OCI-LY1 (cell line): ENCODE data around the gene MN1.

Experiments used
- H2AFZ ChIP-seq: fragments of 200-600 bp; sonication (generic), shearing (Covaris generic); 2 replicates; pipeline ENCODE4 v1.6.0; 2014; ENCODE audit warnings: antibody characterized with exemption, mild to moderate bottlenecking, low read length
- H3F3A ChIP-seq: fragments of 200-600 bp; sonication (generic), shearing (Covaris generic); 2 replicates; pipeline ENCODE4 v1.6.0; 2014; ENCODE audit warnings: mild to moderate bottlenecking, antibody characterized with exemption, low read length, moderate library complexity; ENCODE audit not compliant: insufficient read depth
- H3K27ac ChIP-seq: fragments of 200-600 bp; sonication (generic); 2 replicates; pipeline ENCODE4 v1.5.1; 2014; ENCODE audit warnings: low read length, mixed run types, mild to moderate bottlenecking, low read depth; ENCODE audit not compliant: poor library complexity, severe bottlenecking
- H3K27me3 ChIP-seq: fragments of 200-600 bp; sonication (generic); 2 replicates; pipeline ENCODE4 v1.6.0; 2014; ENCODE audit warnings: antibody characterized with exemption, mild to moderate bottlenecking, low read length, moderate library complexity; ENCODE audit not compliant: insufficient read depth
- H3K36me3 ChIP-seq: fragments of 200-600 bp; sonication (generic); 2 replicates; pipeline ENCODE4 v1.6.1; 2014; ENCODE audit warnings: mild to moderate bottlenecking, antibody characterized with exemption, low read length, moderate library complexity, mixed read lengths; ENCODE audit not compliant: insufficient read depth
- H3K4me1 ChIP-seq: fragments of 200-600 bp; sonication (generic); 2 replicates; pipeline ENCODE4 v1.5.1; 2014; ENCODE audit warnings: mild to moderate bottlenecking, low read length, moderate library complexity; ENCODE audit not compliant: insufficient read depth, severe bottlenecking
- H3K4me2 ChIP-seq: fragments of 200-600 bp; sonication (generic), shearing (Covaris generic); 2 replicates; pipeline ENCODE4 v1.6.1; 2014; ENCODE audit warnings: low read length
- H3K4me3 ChIP-seq: fragments of 200-600 bp; sonication (generic); 2 replicates; pipeline ENCODE4 v1.5.1; 2014; ENCODE audit warnings: low read length, low read depth, mild to moderate bottlenecking, mixed read lengths; ENCODE audit not compliant: poor library complexity, severe bottlenecking
- H3K79me2 ChIP-seq: fragments of 200-600 bp; shearing (Covaris generic); 2 replicates; pipeline ENCODE4 v1.6.1; 2016; ENCODE audit warnings: mixed run types, low read length, mixed read lengths; ENCODE audit not compliant: insufficient read depth
- H3K9ac ChIP-seq: fragments of 200-600 bp; sonication (generic), shearing (Covaris generic); 2 replicates; pipeline ENCODE4 v1.6.1; 2014; ENCODE audit warnings: mild to moderate bottlenecking, low read length, mixed read lengths
- H3K9me2 ChIP-seq: fragments of 200-600 bp; sonication (generic), shearing (Covaris generic); 2 replicates; pipeline ENCODE4 v1.6.1; 2014; ENCODE audit warnings: low read depth, mild to moderate bottlenecking, low read length, mixed read lengths
- H3K9me3 ChIP-seq: fragments of 200-600 bp; shearing (Covaris generic); 2 replicates; pipeline ENCODE4 v1.6.1; 2014; ENCODE audit warnings: low read length, mixed read lengths
- H4K20me1 ChIP-seq: fragments of 200-600 bp; sonication (generic), shearing (Covaris generic); 2 replicates; pipeline ENCODE4 v1.6.0; 2016; ENCODE audit warnings: mild to moderate bottlenecking, low read length; ENCODE audit not compliant: insufficient read depth
- CTCF ChIP-seq: fragments of 200-600 bp; sonication (generic), shearing (Covaris generic); IDR thresholded peaks from 2 replicates; pipeline ENCODE4 v1.5.1; 2017; ENCODE audit warnings: mild to moderate bottlenecking, antibody characterized with exemption, low read length, moderate library complexity, mixed read lengths
- EZH2 ChIP-seq: fragments of 200-600 bp; sonication (generic), shearing (Covaris generic); IDR thresholded peaks from 2 replicates; pipeline ENCODE4 v1.8.0; 2017; ENCODE audit warnings: borderline replicate concordance, mixed run types, mild to moderate bottlenecking, antibody characterized with exemption, low read length, moderate library complexity, mixed read lengths

The MN1 gene

GRCh38 chr22:27815826-27816530 is 14.4 kb upstream of the MN1 start:
- Histone ChIP-seq H2AFZ (no peak overlapping the region), H3K4me2 (no peak overlapping the region), H4K20me1 (no peaks in the 10 kb centered on the region), H3K4me1 (no peaks in the 10 kb centered on the region), H3K79me2 (no peaks in the 10 kb centered on the region), H3K36me3 (no peaks in the 10 kb centered on the region), H3K27me3 (no peaks in the 10 kb centered on the region), H3F3A (no peaks in the 10 kb centered on the region), H3K4me3 (no peak overlapping the region), H3K27ac (no peak overlapping the region), H3K9ac (no peak overlapping the region), H3K9me2 (no peaks in the 10 kb centered on the region), H3K9me3 (no peaks in the 10 kb centered on the region)
- TF ChIP-seq CTCF (no peak), EZH2 (no peak)

- Histone ChIP-seq H2AFZ (no peak overlapping the region), H3K79me2 (no peaks in the 10 kb centered on the region), H3F3A (no peaks in the 10 kb centered on the region), H3K9ac (no peak overlapping the region), H3K27ac (no peak overlapping the region), H4K20me1 (no peaks in the 10 kb centered on the region), H3K4me2 (no peak overlapping the region), H3K27me3 (no peaks in the 10 kb centered on the region), H3K36me3 (no peaks in the 10 kb centered on the region), H3K9me3 (no peaks in the 10 kb centered on the region), H3K9me2 (no peaks in the 10 kb centered on the region), H3K4me1 (no peaks in the 10 kb centered on the region), H3K4me3 (no peak overlapping the region)
- TF ChIP-seq EZH2, result no peak
- TF ChIP-seq CTCF, result no peak
Observed at GRCh38 chr22:27814993-27815392, 13.4 kb upstream of the MN1 start.

- Histone ChIP-seq H3F3A (no peaks in the 10 kb centered on the region), H3K27me3 (no peaks in the 10 kb centered on the region), H2AFZ (no peak overlapping the region), H3K9ac (no peak overlapping the region), H3K4me2 (no peak overlapping the region), H3K27ac (no peak overlapping the region), H3K79me2 (no peaks in the 10 kb centered on the region), H4K20me1 (no peaks in the 10 kb centered on the region), H3K9me2 (no peaks in the 10 kb centered on the region), H3K36me3 (no peaks in the 10 kb centered on the region), H3K4me1 (no peaks in the 10 kb centered on the region), H3K9me3 (no peaks in the 10 kb centered on the region), H3K4me3 (no peak overlapping the region)
- TF ChIP-seq EZH2 (no peak), CTCF (no peak)
Observed at GRCh38 chr22:27811778-27812177, 10.2 kb upstream of the MN1 start.
